Lower lobe of right lung (tissue), 2 donors: ENCODE results near the gene CASKIN1. TPM values are rescaled to one million over a fixed set of nuclear protein-coding genes. Genes with fewer than 3 reads are reported as not detected.
A peak's percentile ranks its signal among the peaks of the same experiment; 100 is the strongest.

Experiments used
- ATAC-seq, 2 donors: fragments of 200-7000 bp; cut with Tn5 transposase; one replicate each; pipeline ENCODE4 v1.9.1; 2020 to 2022; ENCODE audit warnings: mild to moderate bottlenecking in 2 of 2, moderate library complexity in 2 of 2
- DNase-seq: peaks from one replicate; pipeline ENCODE4 v3.0.0-alpha.2; 2020
- H3K27ac ChIP-seq: fragments of 200-600 bp; one replicate; pipeline ENCODE4 v1.8.0; 2022
- H3K27me3 ChIP-seq: fragments of 200-600 bp; one replicate; pipeline ENCODE4 v1.8.0; 2022; ENCODE audit warnings: low read depth
- H3K36me3 ChIP-seq: fragments of 200-600 bp; one replicate; pipeline ENCODE4 v1.8.0; 2022; ENCODE audit warnings: mild to moderate bottlenecking
- H3K4me1 ChIP-seq: fragments of 200-600 bp; one replicate; pipeline ENCODE4 v1.8.0; 2022
- H3K4me3 ChIP-seq: fragments of 200-600 bp; one replicate; pipeline ENCODE4 v1.8.0; 2022; ENCODE audit warnings: mild to moderate bottlenecking
- H3K9me3 ChIP-seq: fragments of 200-600 bp; one replicate; pipeline ENCODE4 v1.8.0; 2022
- CTCF ChIP-seq: fragments of 200-600 bp; IDR thresholded peaks from one replicate; pipeline ENCODE4 v1.8.0; 2022; ENCODE audit warnings: antibody characterized with exemption, mild to moderate bottlenecking
- intact Hi-C: fragments of 100-400 bp; cut with DNase I; formaldehyde crosslinking; loops from one replicate; pipeline ENCODE4 v1.11.0; 2022
- total RNA-seq: library from RNA; stranded (reverse); fragmentation: NEBNext Ultra II Directional; extraction: Animal tissue kit (Norgen Biotek cat#: 25700); gene quantifications from one replicate; pipeline ENCODE4 v1.2.1, GENCODE V29; 2021
- donor health status: DM: no; HTN: yes; CAD: no; lungs with severe emphysema.

The CASKIN1 gene
- total RNA-seq, 1 donor from 2014 or later = 0.09 TPM

- Histone ChIP-seq H3K36me3 (peaks cover 86% of the 10 kb centered on the region), H3K4me3 (no peak overlapping the region), H3K27ac (no peak overlapping the region), H3K4me1 (peaks cover 5% of the 10 kb centered on the region), H3K9me3 (no peaks in the 10 kb centered on the region), H3K27me3 (no peaks in the 10 kb centered on the region)
- TF ChIP-seq CTCF = no peak
- DNase-seq (no peak), ATAC-seq (no peak)
- intact Hi-C loops = no loop called here
These were observed 22.5 kb downstream of the CASKIN1 start for GRCh38 chr16:2173916-2174315.

- Histone ChIP-seq H3K4me3 (no peak overlapping the region), H3K9me3 (no peaks in the 10 kb centered on the region), H3K27ac (no peak overlapping the region), H3K36me3 (peaks cover 90% of the 10 kb centered on the region), H3K4me1 (peaks cover 5% of the 10 kb centered on the region), H3K27me3 (no peaks in the 10 kb centered on the region)
- intact Hi-C loops = no loop called here
- ATAC-seq = no peak
- TF ChIP-seq CTCF = no peak
- DNase-seq = no peak
These were observed 23.0 kb downstream of the CASKIN1 start for GRCh38 chr16:2173366-2173765.

GRCh38 chr16:2172688-2173335 is 23.6 kb downstream of the CASKIN1 start:
- H3K9me3 ChIP-seq = no peaks in the 10 kb centered on the region
- TF ChIP-seq CTCF = no peak
- H3K4me3 ChIP-seq = no peak overlapping the region
- no peaks in the 10 kb centered on the region for H3K27me3 ChIP-seq
- intact Hi-C loops = no loop called here
- H3K36me3 ChIP-seq = peaks cover 90% of the 10 kb centered on the region
- DNase-seq = no peak
- ATAC-seq = no peak
- H3K4me1 ChIP-seq = peaks cover 5% of the 10 kb centered on the region
- H3K27ac ChIP-seq = no peak overlapping the region

- Histone ChIP-seq H3K36me3 (peaks cover 90% of the 10 kb centered on the region), H3K27ac (peak overlapping the region; percentile 81), H3K4me3 (peak overlapping the region; percentile 55), H3K27me3 (no peaks in the 10 kb centered on the region), H3K9me3 (no peaks in the 10 kb centered on the region), H3K4me1 (peaks cover 5% of the 10 kb centered on the region)
- ATAC-seq (no peak), DNase-seq (no peak)
- TF ChIP-seq CTCF = no peak
- intact Hi-C loops = no loop called here
These were observed 24.7 kb downstream of the CASKIN1 start for GRCh38 chr16:2171601-2172178.

- intact Hi-C loops = no loop called here
- DNase-seq (no peak), ATAC-seq (peak in 1 of 2 donors; percentile 4)
- peak overlapping the region; percentile 55 for H3K4me3 ChIP-seq
- H3K27me3 ChIP-seq = no peaks in the 10 kb centered on the region
- H3K4me1 ChIP-seq = peaks cover 5% of the 10 kb centered on the region
- peaks cover 90% of the 10 kb centered on the region for H3K36me3 ChIP-seq
- no peak for TF ChIP-seq CTCF
- H3K9me3 ChIP-seq = no peaks in the 10 kb centered on the region
- peak overlapping the region; percentile 81 for H3K27ac ChIP-seq
These were observed 25.6 kb downstream of the CASKIN1 start for GRCh38 chr16:2170587-2171435.
